ENCODE data around the gene CHM.

The CHM gene

DNA sequence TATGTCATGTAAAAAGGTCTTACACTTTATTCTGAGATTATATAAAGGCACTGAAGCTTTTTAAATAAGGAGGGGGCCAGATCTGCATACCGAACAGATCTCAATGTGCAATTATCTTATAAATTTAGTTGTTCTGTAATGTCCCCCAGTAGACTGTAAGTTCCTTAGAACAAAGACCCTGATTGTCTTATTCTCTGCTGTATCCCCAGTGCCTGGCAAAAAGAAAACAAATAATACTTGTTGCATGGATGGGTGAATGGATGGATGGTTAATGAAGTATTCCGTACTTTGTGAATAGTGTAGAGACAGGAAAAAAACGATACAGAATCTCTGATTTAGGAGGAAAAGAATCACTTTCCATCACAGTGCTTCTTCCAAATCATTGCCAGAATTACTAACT is 141.5 kb downstream of the CHM start:
- DNase-seq: no peak

- no peak for DNase-seq
Measured at GRCh38 chrX:85903692-85904471, 143.5 kb downstream of the CHM start.

DNA sequence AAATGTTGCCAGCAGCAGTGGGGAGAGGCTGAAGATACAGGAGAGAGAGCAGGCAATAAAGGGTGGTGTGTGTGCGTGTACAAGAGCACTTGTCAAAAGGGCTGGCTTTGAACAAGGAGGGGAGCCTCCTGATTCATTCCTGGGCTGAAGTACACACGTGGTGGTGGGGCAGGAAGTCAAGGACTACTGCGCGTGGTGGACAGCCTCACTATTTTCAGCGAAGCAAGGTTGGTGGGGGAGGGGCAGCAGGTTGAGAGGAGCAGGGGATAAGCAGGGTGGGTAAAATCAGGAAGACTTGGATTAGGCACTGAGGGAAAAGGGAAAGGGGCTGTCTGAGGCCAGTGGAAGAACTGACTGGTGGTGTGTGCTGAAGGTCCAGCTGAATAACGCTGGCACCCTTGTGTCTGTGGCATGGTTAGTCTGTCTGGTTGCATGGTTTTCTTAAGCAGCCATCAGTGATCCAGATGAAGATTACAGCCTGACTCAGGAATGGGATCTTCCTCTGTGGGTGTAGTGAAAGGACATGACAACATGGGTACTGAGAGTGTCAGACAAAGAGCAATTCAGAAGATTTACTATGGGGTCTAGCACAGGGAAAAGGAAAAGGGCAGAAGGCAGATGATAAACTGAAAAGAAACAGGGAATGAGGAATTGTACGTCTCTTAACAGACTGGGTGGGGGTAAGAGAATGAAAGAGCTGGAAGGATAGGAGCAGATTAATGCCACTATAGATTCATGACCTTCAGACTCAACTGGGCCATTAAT is 149.8 kb downstream of the CHM start:
- DNase-seq: no peak

DNA sequence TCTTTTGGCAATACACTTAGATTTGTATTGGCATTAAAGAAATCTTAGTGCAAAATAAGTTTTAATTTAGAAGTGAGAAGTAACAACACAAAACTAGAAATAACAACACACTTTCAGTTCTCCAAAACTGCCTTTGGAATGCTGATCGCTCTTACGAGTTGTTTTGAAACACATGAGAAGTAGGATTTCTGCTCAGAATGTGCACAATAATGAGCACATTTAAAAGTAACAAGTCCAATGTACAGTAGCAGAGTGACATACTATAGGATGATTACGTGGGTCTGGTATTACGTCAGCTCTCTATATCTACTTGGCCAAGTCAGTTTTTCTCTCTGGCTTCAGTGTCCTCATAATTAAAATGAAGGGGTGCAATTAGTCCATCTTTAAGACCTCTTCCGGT is 164.8 kb downstream of the CHM start:
- DNase-seq: no peak

DNA sequence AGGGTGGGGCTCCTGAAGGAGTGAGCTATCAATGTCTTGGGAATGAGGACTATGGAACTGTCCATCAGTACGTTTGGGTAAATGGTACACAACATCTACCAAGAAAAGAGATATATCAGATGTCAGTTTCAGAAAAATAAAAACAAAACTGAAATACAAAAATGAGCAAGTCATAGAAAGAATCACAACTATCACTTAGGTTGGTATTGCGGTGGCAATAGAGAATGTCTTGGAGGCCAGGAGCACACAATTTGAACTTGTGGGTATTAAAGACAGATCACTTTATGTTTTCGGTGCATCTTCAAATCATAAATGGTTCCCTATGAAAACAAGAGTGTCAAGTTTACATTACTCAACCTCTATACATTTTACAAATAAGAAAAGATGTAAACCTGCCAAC is 176.8 kb downstream of the CHM start:
- no peak for DNase-seq

DNA sequence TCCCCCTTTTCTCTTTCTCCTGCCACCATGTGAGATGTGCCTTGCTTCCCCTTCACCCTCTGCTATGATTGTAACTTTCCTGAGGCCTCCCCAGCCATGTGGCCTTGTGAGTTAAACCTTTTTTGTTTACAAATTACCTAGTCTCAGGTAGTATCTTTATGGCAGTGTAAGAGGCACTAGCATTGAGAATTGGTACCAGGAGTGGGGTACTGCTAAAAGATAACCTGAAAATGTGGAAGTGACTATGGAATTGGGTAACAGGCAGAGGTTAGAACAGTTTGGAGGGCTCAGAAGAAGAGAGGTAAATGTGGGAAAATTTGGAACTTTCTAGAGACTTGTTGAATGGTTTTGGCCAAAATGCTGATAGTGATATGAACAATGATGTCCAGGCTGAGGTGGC is 182.0 kb downstream of the CHM start:
- no peak for DNase-seq

DNA sequence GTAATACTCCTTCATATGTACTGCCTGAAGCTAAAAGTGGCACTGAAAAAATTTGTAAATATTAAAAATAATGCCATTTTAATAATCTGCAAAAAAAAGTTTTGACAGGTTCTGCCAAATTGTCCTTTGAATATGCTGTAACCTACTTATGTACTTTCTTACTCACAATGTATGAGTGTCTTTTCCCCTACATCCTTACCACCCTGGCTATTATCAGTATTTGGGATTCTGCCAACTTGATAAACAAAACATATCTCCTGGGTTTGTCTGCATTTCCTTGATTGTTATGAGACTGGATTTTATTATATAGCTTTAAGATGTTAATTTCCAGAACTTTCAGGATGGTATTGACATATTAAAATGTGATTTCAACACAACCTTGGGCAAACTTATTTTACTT is 187.9 kb downstream of the CHM start:
- no peak for DNase-seq

DNA sequence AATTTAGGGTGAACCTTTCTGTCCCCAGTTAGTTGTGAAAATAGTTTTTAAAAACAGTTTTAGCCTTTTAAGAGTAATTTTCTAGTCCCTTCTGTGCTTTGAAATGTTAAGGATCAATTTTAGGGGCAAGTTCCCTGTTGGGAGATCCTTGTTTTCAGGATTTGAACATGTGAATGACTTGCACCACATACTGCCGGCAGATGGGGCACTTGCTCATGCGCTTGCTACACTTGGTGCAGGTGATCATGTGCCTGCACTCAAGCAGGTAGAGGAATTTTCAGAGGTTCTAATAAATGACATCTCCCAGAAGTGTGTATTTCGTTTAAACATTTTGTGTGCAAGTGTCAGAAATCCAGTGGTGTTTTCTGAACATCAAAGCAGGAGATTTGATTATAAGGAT is 195.9 kb downstream of the CHM start:
- DNase-seq: peak in 1 of 2 experiments; percentile 0

DNA sequence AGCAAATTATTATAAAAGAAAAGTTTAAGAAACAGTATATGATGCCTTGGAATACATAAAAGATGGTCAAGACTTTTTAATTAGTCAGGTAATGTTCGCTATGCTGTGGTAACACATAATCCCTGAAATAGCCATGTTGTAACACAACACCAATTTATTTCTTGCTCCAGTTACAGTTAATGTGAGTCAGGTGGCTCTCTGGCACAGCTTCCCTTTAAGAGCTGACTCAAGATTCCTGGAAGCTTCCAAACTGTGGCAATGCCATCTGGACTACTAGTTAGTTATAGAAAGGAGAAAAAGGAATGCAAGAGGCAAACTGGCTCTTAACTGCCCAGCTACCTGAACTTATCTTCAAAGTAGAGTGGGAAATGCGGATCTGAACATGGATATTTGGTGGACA is 210.5 kb downstream of the CHM start:
- no peak for DNase-seq

DNA sequence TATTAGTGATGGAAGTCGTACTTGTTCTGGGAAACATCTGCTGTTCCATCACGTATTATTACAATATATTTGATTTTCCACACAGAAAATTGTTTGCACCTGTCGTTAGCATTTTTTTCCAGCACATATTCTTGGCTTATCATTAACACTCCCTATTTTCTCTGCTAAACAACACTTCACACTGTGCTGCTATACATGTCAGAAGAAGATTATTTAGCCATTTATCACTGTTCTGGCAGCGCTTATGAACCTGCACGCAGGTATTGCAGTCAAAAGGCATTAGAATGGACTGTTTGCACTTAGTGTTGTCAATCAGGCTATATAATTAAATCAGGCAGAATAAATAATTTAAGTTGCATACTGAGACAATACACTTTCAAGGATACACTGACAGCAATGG is 218.6 kb downstream of the CHM start:
- DNase-seq: no peak

- DNase-seq: no peak
Measured at GRCh38 chrX:85815203-85815751, 232.1 kb downstream of the CHM start.

Data from NCI-H187 (cell line).